HL-60/S4 treated with phorbol 12-myristate 13-acetate at 8.2 ng/mL for 4 days and 3 days (cell line): ENCODE measurements around the gene MMP25.

ENCODE experiments used
- in situ Hi-C: fragments of 300-500 bp; cut with MboI; formaldehyde crosslinking; loops from 2 replicates; pipeline ENCODE4 v1.15.0; 2022; ENCODE audit warnings: low sequenced_read_pairs

MMP25 gene, protein sequence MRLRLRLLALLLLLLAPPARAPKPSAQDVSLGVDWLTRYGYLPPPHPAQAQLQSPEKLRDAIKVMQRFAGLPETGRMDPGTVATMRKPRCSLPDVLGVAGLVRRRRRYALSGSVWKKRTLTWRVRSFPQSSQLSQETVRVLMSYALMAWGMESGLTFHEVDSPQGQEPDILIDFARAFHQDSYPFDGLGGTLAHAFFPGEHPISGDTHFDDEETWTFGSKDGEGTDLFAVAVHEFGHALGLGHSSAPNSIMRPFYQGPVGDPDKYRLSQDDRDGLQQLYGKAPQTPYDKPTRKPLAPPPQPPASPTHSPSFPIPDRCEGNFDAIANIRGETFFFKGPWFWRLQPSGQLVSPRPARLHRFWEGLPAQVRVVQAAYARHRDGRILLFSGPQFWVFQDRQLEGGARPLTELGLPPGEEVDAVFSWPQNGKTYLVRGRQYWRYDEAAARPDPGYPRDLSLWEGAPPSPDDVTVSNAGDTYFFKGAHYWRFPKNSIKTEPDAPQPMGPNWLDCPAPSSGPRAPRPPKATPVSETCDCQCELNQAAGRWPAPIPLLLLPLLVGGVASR

DNA sequence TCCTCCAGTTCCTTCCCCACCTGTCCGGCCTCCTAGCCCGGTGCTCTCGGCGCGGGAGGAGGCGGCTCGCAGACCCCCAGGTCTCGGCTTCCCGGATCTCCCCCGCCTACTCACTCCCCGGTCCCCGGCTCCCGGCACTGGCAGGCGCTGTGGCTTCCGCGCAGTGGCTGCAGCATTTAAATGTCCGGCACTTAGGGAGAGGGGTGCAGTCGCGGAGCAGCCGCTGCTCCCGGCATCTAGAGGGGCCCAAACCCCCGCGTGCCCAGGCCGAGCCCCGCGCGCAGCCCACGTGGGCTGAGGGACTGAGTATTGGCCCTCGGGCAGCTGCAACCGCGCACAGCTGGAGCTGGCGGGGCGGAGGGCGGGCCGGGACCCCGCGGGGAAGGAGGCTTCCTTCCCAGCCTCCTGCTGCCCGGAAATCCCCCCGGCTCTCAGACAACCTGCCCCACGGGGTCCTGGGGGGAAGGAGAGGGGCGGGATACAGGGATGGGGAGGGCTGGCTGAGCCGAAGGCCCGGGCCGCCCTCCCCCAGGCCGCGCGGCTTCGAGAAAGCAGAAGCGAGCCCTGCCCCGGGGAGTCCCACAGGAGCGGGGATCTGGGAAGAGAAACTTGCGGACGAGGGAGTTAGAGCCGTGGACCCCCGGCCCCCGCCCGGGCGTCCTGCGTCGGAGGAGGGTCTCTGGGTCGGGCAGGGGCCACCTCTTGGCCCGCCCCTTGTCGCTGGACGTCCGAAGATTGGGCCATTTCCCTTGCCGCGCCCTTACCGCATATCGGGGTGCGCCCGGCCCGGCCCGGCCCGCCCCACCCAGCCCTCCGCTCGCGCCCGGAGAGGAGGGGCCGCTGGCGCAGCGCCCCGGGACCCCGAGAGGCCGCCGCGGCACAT lies at the start of gene MMP25:
MMP25 (plus strand) TSS at position 804 of the 883 bp plus-strand sequence. CDS start 357 bp downstream, outside the sequence.
- in situ Hi-C loops: no loop called here

DNA sequence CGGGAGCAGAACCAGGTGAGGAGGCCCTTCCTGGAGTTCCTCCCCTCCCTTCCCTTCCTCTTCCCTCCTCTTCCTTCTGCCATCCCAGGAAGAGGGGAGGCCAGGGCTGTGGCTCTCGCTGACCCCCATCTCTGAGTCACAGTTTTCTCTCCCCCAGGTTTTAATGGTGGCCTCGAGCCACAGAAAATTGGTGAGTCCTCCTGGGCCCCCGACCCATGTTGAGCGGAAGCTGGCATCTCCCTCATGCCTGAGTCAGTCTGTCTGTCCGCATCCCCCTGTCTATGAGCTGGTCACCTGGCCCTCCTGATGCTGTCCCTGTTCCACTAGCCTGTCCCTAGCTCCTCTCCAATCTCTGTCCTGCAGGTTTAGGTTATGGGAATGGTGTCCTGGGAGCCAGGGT lies 46.4 kb upstream of the MMP25 start:
- in situ Hi-C loops: no loop called here

DNA sequence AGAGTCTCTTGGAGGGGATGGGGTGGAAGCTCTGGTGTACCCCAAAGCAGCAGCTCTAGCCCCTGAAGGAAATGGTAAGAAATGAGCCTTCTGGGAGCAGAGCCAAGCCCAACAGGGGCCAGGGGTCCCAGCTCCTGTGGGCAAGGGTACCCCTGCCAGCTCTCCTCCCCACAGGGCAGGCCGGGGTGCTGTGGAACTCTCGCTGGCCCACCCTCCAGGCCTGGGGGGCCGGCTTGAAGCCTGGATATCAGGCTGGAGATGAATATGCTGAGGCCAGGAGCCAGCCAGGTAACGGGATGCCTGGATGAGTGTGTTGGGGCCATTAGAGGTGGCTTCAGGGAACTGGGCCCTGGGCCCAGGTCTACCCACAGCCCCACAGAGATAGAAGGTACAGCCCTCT lies 45.8 kb upstream of the MMP25 start:
- in situ Hi-C loops: no loop called here

DNA sequence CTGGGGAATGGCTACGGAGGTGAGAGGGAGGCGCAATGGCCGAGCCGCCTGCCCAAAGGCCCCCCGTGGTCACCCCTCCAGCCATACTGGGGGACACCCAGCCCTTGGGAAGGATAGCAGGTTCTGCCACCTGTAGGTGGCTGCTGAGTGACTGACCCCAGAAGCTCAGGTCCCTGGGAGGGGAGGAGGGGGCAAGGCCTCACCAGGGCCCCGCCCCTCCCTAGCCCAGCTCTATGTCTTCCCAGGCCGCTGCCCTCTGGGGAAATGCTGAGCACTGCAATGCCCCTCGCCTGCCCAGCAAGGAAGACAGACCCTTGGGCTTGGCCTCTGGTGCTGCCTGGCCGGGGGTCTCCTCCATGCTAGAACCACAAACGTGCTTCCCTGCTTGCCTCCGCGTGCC lies 45.0 kb upstream of the MMP25 start:
- in situ Hi-C loops: no loop called here

DNA sequence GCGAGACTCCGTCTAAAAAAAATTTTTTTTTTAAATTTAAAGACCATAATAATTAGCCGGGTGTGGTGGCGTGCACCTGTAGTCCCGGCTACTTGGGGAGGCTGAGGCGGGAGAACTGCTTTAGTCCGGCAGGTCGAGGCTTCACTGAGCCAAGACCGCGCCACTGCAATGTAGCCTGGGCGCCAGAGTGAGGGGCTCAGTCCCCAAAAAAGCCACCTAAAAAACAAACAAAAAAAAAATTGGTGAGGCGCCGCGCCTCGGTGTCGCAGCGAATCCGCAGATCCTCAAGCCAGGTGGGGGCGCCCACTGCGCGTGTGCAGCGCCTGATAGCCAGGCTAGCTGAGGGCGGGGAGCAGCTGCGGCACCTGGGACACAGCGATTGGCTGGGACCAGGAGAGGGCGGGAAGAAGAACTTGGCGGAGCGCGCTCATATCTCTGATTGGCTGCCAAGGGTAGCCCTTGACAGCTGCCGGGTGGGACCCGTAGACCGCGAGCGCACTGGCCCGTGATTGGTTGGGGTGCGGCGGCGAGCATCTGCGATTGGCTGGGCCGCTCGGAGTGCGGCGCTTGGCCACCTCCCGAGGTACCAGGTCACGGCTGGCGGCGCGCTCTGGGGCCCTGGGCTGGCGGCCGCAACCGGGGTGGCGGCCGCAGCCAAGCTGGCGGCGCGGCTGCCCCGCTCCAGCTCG lies 42.6 kb upstream of the MMP25 start:
- in situ Hi-C loops: no loop called here

DNA sequence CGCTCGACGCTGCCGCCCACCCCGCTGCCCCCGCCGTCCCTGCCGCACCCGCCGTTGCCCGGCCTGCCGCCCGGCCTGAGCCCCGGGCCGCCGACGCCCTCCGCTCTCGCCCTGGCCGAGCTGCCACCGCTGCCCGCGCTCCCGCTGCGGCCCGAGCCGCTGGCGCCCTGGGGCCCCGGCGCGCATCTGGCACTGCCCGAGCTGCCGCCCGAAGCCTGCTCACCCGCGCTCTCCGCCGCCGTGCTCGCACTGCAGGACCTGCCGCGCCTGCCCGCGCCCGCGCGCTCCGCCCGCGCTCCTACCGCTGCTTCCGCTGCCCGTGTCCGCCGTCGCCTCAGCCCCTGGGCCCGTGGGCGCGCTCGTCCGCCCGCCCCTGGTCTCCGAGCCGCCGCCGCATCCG lies 42.0 kb upstream of the MMP25 start:
- in situ Hi-C loops: no loop called here

DNA sequence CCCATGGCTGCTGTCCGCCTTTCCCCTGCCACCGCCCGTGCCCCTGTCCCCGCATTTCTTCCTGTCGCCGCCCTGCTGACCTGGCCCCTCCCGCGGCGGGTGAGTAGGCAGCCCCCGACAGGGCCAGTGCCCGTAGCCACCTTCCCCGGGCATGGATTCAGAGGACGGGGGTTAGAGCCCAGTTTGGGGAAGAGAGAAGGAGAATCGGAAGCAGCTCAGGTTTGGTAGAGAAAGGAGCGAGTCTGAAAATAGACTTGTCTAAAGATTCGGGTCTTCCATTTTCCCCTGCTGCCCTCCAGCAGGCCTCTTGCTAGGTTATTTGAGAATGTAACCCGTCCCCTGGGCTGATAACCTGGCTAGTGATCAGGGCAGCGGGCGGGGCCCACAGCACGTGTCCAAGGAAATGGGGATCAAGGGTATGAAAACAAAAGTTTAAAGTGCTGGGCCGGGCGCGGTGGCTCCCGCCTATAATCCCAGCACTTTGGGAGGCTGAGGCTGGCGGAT lies 41.5 kb upstream of the MMP25 start:
- in situ Hi-C loops: no loop called here

DNA sequence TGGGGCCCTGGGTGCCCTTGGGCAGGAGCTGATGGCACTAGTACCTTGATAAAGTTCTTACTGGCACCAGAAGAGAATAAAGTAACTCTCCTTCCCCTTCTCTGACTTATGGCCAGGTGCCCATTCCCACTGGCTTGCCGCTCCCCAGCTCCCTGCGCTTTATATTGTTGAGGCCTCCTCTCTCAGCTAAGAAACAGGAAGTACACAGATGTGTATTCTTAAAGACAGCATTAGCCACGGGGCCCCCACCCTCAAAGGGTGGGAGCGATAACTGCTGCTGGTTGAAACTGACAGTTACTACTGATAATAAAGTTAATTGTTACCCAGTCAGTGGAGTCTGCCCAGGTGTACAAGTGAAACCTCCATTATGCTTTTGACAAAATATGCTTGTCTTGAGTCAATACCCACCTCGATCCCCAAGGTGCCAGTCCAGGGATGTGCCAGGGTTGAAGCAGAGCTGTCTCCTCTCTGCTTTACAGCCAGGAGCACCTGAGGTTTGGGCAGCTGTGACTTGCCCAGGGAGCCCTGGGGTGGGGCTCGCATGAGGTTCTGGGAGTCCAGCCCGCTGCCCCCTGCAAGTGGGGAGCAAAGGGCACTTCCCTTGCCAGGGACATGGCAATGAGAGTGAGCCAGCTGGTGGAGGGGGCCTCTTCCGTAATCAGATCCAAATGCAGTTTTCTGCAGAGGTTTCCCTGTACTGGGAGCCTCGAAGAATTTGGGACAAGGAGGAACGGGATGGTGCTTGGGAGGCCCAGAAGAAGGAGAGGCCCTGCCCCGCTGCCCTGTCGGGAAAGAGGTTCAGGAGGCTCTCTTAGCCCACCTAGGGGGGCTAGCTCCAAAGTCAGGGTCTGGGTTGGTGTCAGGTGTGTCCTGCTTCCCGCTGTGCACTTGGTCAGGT lies 39.1 kb upstream of the MMP25 start:
- in situ Hi-C loops: no loop called here

DNA sequence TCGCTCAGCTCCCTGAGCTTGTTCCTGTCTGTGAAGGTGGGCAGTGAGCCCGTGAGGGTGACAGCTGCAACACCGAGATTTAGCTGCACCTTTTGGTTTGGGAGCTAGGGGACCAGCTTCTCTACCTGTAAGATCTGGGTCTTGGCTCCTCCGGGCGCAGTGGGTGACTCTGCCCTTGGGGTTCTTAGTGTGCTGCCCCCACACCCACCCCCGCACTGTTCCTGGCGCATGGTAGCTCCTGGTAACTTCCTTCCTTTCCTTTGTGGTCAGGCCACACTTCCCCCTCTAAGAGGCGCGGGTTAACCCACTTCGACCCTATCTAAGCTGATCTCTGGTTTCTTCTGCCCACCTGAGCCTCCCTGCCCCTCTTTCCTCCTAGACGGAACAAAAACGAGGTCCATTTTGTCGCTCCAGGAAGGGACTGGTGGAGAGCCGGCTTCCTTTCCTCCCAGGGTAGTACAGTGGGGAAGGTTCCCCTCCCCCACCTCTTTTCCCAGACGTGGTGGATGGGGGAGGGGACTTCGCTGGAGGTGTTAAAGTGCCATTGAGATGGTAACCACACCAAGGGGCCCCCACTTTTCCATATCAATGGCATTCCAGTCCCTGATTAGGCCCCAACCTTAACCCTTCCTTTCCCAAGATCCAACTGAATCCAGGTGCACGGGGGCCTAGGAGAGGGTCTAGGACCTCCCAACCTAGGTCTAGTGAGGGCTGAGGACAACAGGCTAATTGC lies 38.2 kb upstream of the MMP25 start:
- in situ Hi-C loops: no loop called here

DNA sequence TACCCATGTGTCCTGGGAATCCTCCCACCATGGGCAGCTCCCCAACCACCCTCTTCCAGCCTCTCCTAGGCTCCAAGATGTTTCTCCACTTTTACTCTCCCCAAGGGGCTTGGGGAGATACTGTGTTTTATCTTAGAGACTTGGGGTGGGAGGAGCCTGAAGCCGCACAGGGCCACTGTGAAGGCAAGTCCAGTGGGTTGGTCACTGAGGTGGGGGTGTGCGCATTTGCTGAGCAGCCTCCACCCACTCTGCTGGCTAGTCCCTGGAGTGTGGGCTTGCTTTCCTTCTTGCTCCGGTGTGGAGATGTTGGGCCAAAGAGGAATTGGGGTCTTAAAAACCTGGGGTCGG lies 37.7 kb upstream of the MMP25 start:
- in situ Hi-C loops: no loop called here

DNA sequence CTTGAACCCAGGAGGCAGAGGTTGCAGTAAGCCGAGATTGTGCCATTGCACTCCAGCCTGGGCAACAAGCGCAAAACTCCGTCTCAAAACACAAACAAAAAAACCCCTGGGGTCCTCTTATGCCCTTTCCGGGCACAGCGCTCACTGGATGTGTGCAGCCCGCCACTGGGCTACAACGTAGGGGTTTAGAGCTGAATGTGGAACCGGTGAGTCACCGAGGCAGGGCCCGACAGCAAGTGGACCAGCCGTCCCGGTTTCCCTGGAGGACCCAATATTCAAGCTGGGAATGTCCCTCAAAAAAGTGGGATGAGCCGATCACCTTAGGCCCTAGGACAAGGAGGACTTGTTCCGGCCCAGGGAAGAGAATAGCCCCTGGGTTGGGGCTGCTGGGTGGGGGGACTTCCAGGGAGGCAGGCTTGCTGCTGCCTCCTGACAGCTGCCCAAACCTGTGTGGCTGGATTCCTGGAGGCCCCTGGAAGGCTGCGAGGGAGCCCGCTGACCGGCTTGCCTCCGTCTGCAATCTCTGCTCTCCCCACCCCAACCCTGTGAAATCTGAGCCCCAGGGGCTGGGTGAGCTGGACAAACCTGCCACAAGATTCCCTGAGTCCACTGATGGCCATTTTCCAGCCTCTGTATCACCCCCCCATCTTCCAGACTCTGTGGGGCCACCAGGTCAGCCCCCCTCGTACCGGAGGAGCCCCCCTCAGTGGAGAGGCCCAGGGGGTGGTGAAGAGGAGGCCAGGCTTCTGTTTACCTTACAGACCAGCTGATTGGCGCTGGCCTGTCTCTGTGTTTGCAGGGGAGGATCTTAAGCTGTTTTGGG lies 36.6 kb upstream of the MMP25 start:
- in situ Hi-C loops: no loop called here

DNA sequence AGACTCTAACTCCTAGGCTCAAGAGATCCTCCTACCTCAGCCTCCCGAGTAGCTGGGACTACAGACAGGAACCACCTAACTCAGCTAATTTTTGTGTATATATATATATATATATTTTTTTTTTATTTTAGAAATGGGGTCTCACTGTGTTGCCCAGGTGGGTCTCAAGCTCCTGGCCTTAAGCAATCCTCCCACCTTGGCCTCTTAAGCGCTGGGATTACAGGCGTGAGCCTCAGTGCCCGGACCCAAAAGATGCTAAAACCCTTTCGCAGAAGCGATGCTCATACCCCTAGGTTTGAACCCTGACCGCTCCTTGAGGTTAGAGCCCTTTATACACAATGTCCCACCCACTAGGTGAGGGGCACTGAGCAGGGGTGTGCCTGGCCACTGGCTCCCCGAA lies 35.9 kb upstream of the MMP25 start:
- in situ Hi-C loops: no loop called here

DNA sequence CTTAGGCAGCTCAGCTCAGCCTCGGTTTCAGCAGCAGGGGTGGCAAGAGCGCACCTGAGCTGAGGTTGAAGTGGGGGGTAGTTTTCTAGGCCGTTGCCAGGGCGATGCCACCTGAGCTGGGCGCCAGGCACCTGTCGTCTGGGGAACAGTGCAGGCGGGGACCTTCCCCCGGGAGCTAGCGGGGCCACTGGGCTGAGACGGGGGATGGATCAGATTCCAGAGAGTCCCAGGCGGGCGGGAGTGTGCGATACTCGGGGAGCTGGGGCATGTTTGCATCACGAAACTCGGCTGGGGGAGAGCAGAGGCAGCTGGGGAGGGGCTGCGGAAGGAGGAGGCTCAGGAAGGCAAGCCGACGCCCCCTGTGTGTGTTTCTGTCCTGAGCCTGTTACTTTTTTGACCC lies 34.1 kb upstream of the MMP25 start:
- in situ Hi-C loops: no loop called here

DNA sequence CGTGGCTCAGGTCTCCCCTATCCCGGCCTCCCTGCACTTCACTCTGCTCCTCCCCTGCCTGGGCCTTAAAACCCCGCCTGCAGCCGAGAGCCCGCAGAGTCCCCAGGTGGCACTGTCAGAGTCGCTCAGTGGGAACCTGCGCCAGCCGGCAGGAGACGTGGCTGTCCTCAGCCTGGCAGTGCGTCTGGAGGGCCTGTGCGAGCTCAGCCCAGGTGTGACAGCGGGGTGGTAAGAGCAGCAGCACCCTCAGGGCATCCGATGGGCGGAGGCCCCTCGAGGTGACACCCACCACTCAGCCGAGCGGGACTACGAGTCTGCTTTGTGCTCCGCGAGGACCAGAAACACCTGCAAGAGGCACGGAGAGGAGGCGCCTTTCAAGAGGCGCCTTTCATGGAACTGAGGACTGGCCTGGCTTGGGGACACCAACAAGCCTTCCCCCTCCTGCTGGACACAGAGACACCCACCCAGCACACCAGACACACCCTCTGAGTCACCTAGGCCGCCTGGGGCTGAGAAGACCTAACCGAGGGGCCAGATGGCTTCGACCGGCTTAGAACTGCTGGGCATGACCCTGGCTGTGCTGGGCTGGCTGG lies 33.4 kb upstream of the MMP25 start, which contains the start of gene CLDN9:
CLDN9 (plus strand) TSS at position 96 of the 593 bp plus-strand sequence; CDS start at position 536, 440 bp downstream.
- in situ Hi-C loops: no loop called here

DNA sequence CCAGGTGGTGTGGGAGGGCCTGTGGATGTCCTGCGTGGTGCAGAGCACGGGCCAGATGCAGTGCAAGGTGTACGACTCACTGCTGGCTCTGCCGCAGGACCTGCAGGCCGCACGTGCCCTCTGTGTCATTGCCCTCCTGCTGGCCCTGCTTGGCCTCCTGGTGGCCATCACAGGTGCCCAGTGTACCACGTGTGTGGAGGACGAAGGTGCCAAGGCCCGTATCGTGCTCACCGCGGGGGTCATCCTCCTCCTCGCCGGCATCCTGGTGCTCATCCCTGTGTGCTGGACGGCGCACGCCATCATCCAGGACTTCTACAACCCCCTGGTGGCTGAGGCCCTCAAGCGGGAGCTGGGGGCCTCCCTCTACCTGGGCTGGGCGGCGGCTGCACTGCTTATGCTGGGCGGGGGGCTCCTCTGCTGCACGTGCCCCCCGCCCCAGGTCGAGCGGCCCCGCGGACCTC lies 32.8 kb upstream of the MMP25 start:
- in situ Hi-C loops: no loop called here

DNA sequence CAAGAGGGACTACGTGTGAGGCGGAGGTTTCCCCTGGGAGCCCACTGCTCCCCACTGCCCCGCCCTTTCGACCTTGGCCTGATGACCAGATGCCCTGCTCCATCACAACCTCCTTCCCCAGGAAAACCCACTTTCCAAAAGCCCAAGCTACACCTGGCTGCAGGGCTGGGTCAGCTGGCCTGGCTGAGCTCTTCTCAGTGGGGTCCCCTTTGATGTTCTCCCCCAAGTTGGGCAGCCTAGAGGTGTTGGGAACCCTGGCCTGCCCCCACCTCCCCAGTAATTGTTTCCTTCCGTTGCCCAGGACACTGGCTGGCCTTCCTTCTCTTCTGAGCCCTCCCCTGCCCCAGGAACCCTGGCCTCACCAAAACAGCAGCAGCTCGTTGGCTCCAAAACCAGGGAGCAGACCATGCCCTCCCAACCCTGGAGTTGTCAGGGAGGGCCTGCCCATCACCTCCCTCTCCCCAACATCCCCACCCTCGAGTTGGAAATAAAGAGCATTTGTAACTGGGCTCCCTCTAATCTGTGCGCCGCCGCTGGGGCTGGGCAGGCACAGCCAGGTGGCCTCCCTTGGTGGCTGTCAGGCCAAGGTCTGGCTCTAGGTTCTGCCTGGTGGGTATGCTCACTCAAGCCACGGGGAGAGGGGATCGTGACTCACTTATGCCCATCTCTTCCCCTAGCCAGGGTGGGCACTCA lies 32.2 kb upstream of the MMP25 start:
- in situ Hi-C loops: no loop called here

DNA sequence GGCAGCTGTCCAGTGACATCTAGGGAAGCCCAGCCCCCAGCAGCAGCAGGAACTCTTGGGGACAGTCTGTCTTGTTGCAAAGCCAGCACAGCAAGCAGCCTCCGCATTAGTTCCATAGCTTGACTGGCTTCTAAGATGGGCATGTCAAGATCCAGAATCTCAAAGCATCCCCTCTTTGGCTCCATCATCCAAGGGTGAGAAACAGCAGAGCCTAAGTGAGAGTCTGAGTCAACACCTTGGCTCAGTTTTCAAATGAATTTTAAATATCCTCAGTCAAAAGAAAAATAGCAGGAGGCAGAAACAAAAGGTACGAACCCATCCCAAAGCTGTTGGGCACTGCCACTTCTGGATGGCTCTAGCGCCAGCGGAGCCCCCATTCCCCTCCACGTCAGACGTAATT lies 31.4 kb upstream of the MMP25 start:
- in situ Hi-C loops: no loop called here
